Measurements from ENCODE around the gene ATP2B1. TPM values are rescaled to one million over a fixed set of nuclear protein-coding genes. Genes with fewer than 3 reads are reported as not detected.
"Not testable (repeated sequence)": the region's sequence is repeated elsewhere in the genome, so short reads cannot be mapped to it uniquely, and the experiment has no call there.

The ATP2B1 gene
- total and polyA plus RNA-seq, 2 of the 13 experiments (the other 11 are each of a cell fraction or from before 2014, with no cell fraction given), result 12.1 to 60.2 TPM

DNA sequence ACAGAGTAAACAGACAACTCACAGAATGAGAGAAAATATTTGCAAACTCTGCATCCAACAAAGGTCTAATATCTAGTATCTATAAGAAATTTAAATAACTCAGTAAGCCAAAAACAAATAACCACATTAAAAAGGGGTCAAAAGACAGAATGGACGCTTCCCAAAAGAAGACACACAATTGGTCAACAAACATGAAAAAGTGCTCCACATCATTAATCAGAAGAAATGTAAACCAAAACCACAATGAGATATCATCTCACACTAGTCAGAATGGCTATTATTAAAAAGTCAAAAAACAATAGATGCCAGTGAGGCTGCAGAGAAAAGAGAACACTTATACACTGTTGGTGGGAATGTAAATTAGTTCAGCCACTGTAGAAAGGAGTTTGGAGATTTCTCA is 49.3 kb upstream of the ATP2B1 start:
- H3K79me2 ChIP-seq (ENCODE audit: insufficient read depth, low read length); H3K9me3 ChIP-seq (ENCODE audit: low read length); intact Hi-C loops (cut with micrococcal nuclease; ENCODE audit: unreplicated experiment); H3K4me3 ChIP-seq (replicated peaks in 1 of 3; ENCODE audit: insufficient read depth in 1 of 3, low read depth in 2 of 3, low read length in 3 of 3); H3K27ac ChIP-seq (ENCODE audit: extremely low read length, insufficient read depth, low read length); POLR2A ChIA-PET; H3K27me3 ChIP-seq (ENCODE audit: control insufficient read depth in 1 of 2, insufficient read depth in 2 of 2, low read length in 2 of 2); H3K36me3 ChIP-seq (replicated peaks in 1 of 2; ENCODE audit: control insufficient read depth in 1 of 2, insufficient read depth in 2 of 2, low read length in 2 of 2); H3K9ac ChIP-seq (ENCODE audit: insufficient read depth, low read depth, low read length); in situ Hi-C loops (cut with HindIII; ENCODE audit: extremely low pct_ligation_motif_present, low pct_unique_long_range_greater_than_20kb); ATAC-seq; H4K20me1 ChIP-seq (ENCODE audit: insufficient read depth, low read length); BruUV-seq (replicated peaks); FAIRE-seq; H2AFZ ChIP-seq (ENCODE audit: low read length); H3K4me2 ChIP-seq (ENCODE audit: low read depth, low read length); H3K4me1 ChIP-seq (ENCODE audit: insufficient read depth, low read length); DNase-seq (ENCODE audit: low spot score); CTCF ChIA-PET (ENCODE audit: low intra/inter-chr PET ratio, low total read pairs): not testable (repeated sequence)
- whole genome bisulfite sequencing (ENCODE audit: low lambda C conversion rate), result 3% methylated on average over 1 of the region's 1 CpG

GRCh38 chr12:89756585-89757398 is 48.2 kb upstream of the ATP2B1 start:
- BruUV-seq (replicated peaks), result no TSS peak
- H4K20me1 ChIP-seq (ENCODE audit: insufficient read depth, low read length), result no peaks in the 10 kb centered on the region
- ChIA-PET POLR2A (no interaction called here), CTCF (ENCODE audit: low intra/inter-chr PET ratio, low total read pairs) (no interaction called here)
- H2AFZ ChIP-seq (ENCODE audit: low read length), result no peak overlapping the region
- no peak overlapping the region for H3K27ac ChIP-seq (ENCODE audit: extremely low read length, insufficient read depth, low read length)
- TF ChIP-seq ZBTB49 (CRISPR knock-in tag; IDR thresholded peaks at IDR 0.05; ENCODE audit: borderline replicate concordance) (no peak), FOSL2 (CRISPR knock-in tag; IDR thresholded peaks at IDR 0.05) (0 out of 2 replicates have a peak, but pooled peaks have one; percentile 9), MAFK (conservative IDR thresholded peaks at IDR 0.05 in 1 of 2, IDR thresholded peaks at IDR 0.05 in 1 of 2; ENCODE audit: low read length in 2 of 2) (peak; percentile 77 to 81), ZNF317 (CRISPR knock-in tag; IDR thresholded peaks at IDR 0.05) (no peak), CEBPB (IDR thresholded peaks at IDR 0.05; ENCODE audit: borderline replicate concordance, low read depth, low read length) (peak; percentile 18; the same call in 1 of the 2 replicates), ATM (IDR thresholded peaks at IDR 0.05; ENCODE audit: borderline replicate concordance) (no peak), HMG20A (CRISPR knock-in tag; IDR thresholded peaks at IDR 0.05; ENCODE audit: borderline replicate concordance) (no peak), ZNF3 (CRISPR knock-in tag; IDR thresholded peaks at IDR 0.05) (no peak), ELK4 (CRISPR knock-in tag; IDR thresholded peaks at IDR 0.05; ENCODE audit: borderline replicate concordance) (no peak), NFE2L2 (IDR thresholded peaks at IDR 0.05; ENCODE audit: low read length) (0 out of 2 replicates have a peak, but pooled peaks have one; percentile 9), PHF8 (CRISPR knock-in tag; IDR thresholded peaks at IDR 0.05) (no peak), ATF7 (IDR thresholded peaks at IDR 0.05) (peak; percentile 23; the same call in 1 of the 2 replicates), ATF7 (CRISPR knock-in tag; IDR thresholded peaks at IDR 0.05) (no peak), ZMYM2 (CRISPR knock-in tag; IDR thresholded peaks at IDR 0.05) (no peak), MAFF (IDR thresholded peaks at IDR 0.05; ENCODE audit: low read depth, low read length) (peak; percentile 76)
- H3K27me3 ChIP-seq (ENCODE audit: control insufficient read depth in 1 of 2, insufficient read depth in 2 of 2, low read length in 2 of 2), result no peaks in the 10 kb centered on the region
- H3K9ac ChIP-seq (ENCODE audit: insufficient read depth, low read depth, low read length), result no peak overlapping the region
- FAIRE-seq (no peak), DNase-seq (ENCODE audit: low spot score) (peak; percentile 54), ATAC-seq (no peak)
- H3K4me1 ChIP-seq (ENCODE audit: insufficient read depth, low read length), result no peaks in the 10 kb centered on the region
- in situ Hi-C loops (cut with HindIII; ENCODE audit: extremely low pct_ligation_motif_present, low pct_unique_long_range_greater_than_20kb) (no loop called here), intact Hi-C loops (cut with micrococcal nuclease; ENCODE audit: unreplicated experiment) (no loop called here)
- H3K79me2 ChIP-seq (ENCODE audit: insufficient read depth, low read length), result no peaks in the 10 kb centered on the region
- 26% methylated on average over 5 of the region's 5 CpGs for WGBS (ENCODE audit: low lambda C conversion rate)
- no peak overlapping the region for H3K4me3 ChIP-seq (replicated peaks in 1 of 3; ENCODE audit: insufficient read depth in 1 of 3, low read depth in 2 of 3, low read length in 3 of 3)
- no peaks in the 10 kb centered on the region for H3K9me3 ChIP-seq (ENCODE audit: low read length)
- no peak overlapping the region for H3K4me2 ChIP-seq (ENCODE audit: low read depth, low read length)
- no peaks in the 10 kb centered on the region for H3K36me3 ChIP-seq (replicated peaks in 1 of 2; ENCODE audit: control insufficient read depth in 1 of 2, insufficient read depth in 2 of 2, low read length in 2 of 2)
